Thymus (tissue), 11 donors: Measurements from ENCODE around the gene JMY. TPM values are rescaled to one million over a fixed set of nuclear protein-coding genes. Genes with fewer than 3 reads are reported as not detected.

ENCODE experiments used
- DNase-seq, 9 donors: peaks; one replicate each; pipeline ENCODE4 v3.0.0-alpha.2; 2013; ENCODE audit warnings: low spot score in 9 of 9, low read depth in 6 of 9, missing footprints in 1 of 9
- H3K27ac ChIP-seq, 2 donors: one replicate each; pipeline ENCODE4 v1.5.1; 2013; ENCODE audit warnings: control low read depth in 1 of 2, low read depth in 1 of 2, low read length in 1 of 2, mild to moderate bottlenecking in 1 of 2, moderate library complexity in 1 of 2
- H3K27me3 ChIP-seq, 2 donors: one replicate each; pipeline ENCODE4 v1.5.1; 2013; ENCODE audit warnings: low read length in 1 of 2; ENCODE audit not compliant: control insufficient read depth in 2 of 2, insufficient read depth in 1 of 2
- H3K36me3 ChIP-seq, 2 donors: one replicate each; pipeline ENCODE4 v1.5.1; 2013; ENCODE audit warnings: low read length in 1 of 2, mild to moderate bottlenecking in 1 of 2, moderate library complexity in 1 of 2; ENCODE audit not compliant: control insufficient read depth in 2 of 2, insufficient read depth in 2 of 2
- H3K4me1 ChIP-seq, 2 donors: one replicate each; pipeline ENCODE4 v1.5.1; 2013; ENCODE audit warnings: low read length in 2 of 2; ENCODE audit not compliant: control insufficient read depth in 2 of 2, insufficient read depth in 2 of 2
- H3K4me3 ChIP-seq, 2 donors: one replicate each; pipeline ENCODE4 v1.5.1; 2013; ENCODE audit warnings: low read length in 2 of 2, control low read depth in 1 of 2, mild to moderate bottlenecking in 1 of 2
- H3K9me3 ChIP-seq, 2 donors: one replicate each; pipeline ENCODE4 v1.5.1; 2013; ENCODE audit warnings: low read length in 1 of 2, mild to moderate bottlenecking in 1 of 2; ENCODE audit not compliant: control insufficient read depth in 2 of 2, insufficient read depth in 1 of 2
- WGBS: extraction: QIAGEN DNeasy Blood & Tissue Kit; methylation state at CpG from one replicate; pipeline ENCODE4 v1.1.7; 2013; 5-methylcytosine and 5-hydroxymethylcytosine counted together
- polyA plus RNA-seq: library from polyadenylated mRNA; stranded (reverse); fragments of 200-250 nt; gene quantifications from one replicate; pipeline ENCODE4 v1.2.3, GENCODE V29; 2013
- total RNA-seq: library from RNA; stranded (reverse); fragments of 120-200 nt; gene quantifications from one replicate; pipeline ENCODE4 v1.2.4, GENCODE V29; 2013
- donor health status: healthy.

The JMY gene
- total and polyA plus RNA-seq, 2 donors: 7.3 to 7.5 TPM

- Histone ChIP-seq H3K27ac (no peak overlapping the region), H3K4me3 (no peak overlapping the region), H3K9me3 (no peaks in the 10 kb centered on the region), H3K4me1 (no peaks in the 10 kb centered on the region), H3K36me3 (no peaks in the 10 kb centered on the region), H3K27me3 (no peaks in the 10 kb centered on the region)
- DNase-seq: no peak
These were observed 33.9 kb upstream of the JMY start for GRCh38 chr5:79202076-79202475.

GRCh38 chr5:79205965-79206364, 30.0 kb upstream of the JMY start:
- DNase-seq: no peak
- Histone ChIP-seq H3K4me3 (no peak overlapping the region), H3K4me1 (no peaks in the 10 kb centered on the region), H3K27ac (no peak overlapping the region), H3K36me3 (no peaks in the 10 kb centered on the region), H3K27me3 (no peaks in the 10 kb centered on the region), H3K9me3 (no peaks in the 10 kb centered on the region)
- WGBS: 96% methylated on average over 3 of the region's 3 CpGs

- Histone ChIP-seq H3K9me3 (no peaks in the 10 kb centered on the region), H3K4me3 (no peak overlapping the region), H3K27me3 (no peaks in the 10 kb centered on the region), H3K36me3 (no peaks in the 10 kb centered on the region), H3K4me1 (no peaks in the 10 kb centered on the region), H3K27ac (no peak overlapping the region)
- WGBS: 99% methylated on average over 3 of the region's 3 CpGs
- DNase-seq: no peak
These were observed 29.4 kb upstream of the JMY start for GRCh38 chr5:79206541-79206940.

- Histone ChIP-seq H3K4me3 (no peak overlapping the region), H3K27me3 (no peaks in the 10 kb centered on the region), H3K27ac (no peak overlapping the region), H3K4me1 (no peaks in the 10 kb centered on the region), H3K9me3 (no peaks in the 10 kb centered on the region), H3K36me3 (no peaks in the 10 kb centered on the region)
- DNase-seq: no peak
These were observed 26.4 kb upstream of the JMY start for GRCh38 chr5:79209505-79209904.

- H3K4me1 ChIP-seq: no peaks in the 10 kb centered on the region
- H3K27ac ChIP-seq: no peak overlapping the region
- no peaks in the 10 kb centered on the region for H3K36me3 ChIP-seq
- H3K4me3 ChIP-seq: no peak overlapping the region
- WGBS: 97% methylated on average over 4 of the region's 4 CpGs
- no peak for DNase-seq
- no peaks in the 10 kb centered on the region for H3K27me3 ChIP-seq
- no peaks in the 10 kb centered on the region for H3K9me3 ChIP-seq
These were observed 11.5 kb upstream of the JMY start for GRCh38 chr5:79224286-79224984.

- H3K27me3 ChIP-seq: no peaks in the 10 kb centered on the region
- H3K9me3 ChIP-seq: no peaks in the 10 kb centered on the region
- DNase-seq: no peak
- H3K27ac ChIP-seq: no peak overlapping the region
- H3K4me3 ChIP-seq: no peak overlapping the region
- H3K4me1 ChIP-seq: no peaks in the 10 kb centered on the region
- H3K36me3 ChIP-seq: no peaks in the 10 kb centered on the region
- 93% methylated on average over 2 of the region's 2 CpGs for WGBS
These were observed 10.9 kb upstream of the JMY start for GRCh38 chr5:79225026-79225425.

GRCh38 chr5:79225441-79225840, 10.5 kb upstream of the JMY start:
- Histone ChIP-seq H3K36me3 (no peaks in the 10 kb centered on the region), H3K4me3 (no peak overlapping the region), H3K9me3 (no peaks in the 10 kb centered on the region), H3K4me1 (no peaks in the 10 kb centered on the region), H3K27ac (no peak overlapping the region), H3K27me3 (no peaks in the 10 kb centered on the region)
- WGBS: 97% methylated on average over 5 of the region's 5 CpGs
- DNase-seq: no peak

- Histone ChIP-seq H3K4me1 (no peaks in the 10 kb centered on the region), H3K27ac (no peak overlapping the region), H3K9me3 (no peaks in the 10 kb centered on the region), H3K27me3 (no peaks in the 10 kb centered on the region), H3K4me3 (no peak overlapping the region), H3K36me3 (no peaks in the 10 kb centered on the region)
- no peak for DNase-seq
- 96% methylated on average over 4 of the region's 4 CpGs for WGBS
These were observed 8.4 kb upstream of the JMY start for GRCh38 chr5:79227484-79228025.

- H3K9me3 ChIP-seq: no peaks in the 10 kb centered on the region
- no peaks in the 10 kb centered on the region for H3K4me1 ChIP-seq
- no peaks in the 10 kb centered on the region for H3K36me3 ChIP-seq
- H3K27me3 ChIP-seq: peaks cover 0 to 1% of the 10 kb centered on the region in 2 donors
- no peak overlapping the region for H3K4me3 ChIP-seq
- no peak for DNase-seq
- no peak overlapping the region for H3K27ac ChIP-seq
- WGBS: 95% methylated on average over 10 of the region's 10 CpGs
These were observed 6.4 kb upstream of the JMY start for GRCh38 chr5:79229357-79230174.
